Measurements from ENCODE around the gene DST. TPM values are rescaled to one million over a fixed set of nuclear protein-coding genes. Genes with fewer than 3 reads are reported as not detected.

DST gene
- total RNA-seq, 2 experiments from 2014 or later = 5.7 to 6.2 TPM

DNA sequence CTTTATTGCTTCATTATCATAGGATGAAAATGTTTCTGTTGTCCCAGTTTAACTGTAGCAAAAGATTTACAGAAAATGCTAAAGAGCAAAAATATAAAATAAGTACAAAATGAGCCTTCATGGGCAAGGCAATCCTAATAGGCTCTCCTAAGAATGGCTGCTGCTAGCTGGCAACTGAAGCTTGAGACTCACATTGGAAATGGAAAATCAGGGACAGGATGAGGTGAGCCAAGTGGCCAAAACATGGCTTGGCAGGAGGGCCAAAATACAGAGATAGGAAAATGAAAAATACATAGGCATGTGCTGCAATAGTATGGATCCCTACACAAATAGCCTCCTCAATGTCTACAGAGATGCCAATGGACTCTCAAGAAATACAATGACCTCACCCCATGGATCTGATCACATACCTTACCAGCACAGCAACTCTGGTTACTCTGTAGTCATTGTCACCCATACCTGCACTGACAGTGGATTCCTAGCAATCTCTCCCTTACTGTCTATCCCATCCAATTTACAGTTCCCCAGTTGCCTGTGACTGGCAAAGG lies 105.4 kb downstream of the DST start:
- intact Hi-C loops (cut with micrococcal nuclease) = no loop called here
- H3K4me1 Mint-ChIP-seq (ENCODE audit: low read depth) = no peaks in the 10 kb centered on the region
- no peaks in the 10 kb centered on the region for H3K9me3 Mint-ChIP-seq
- H3K27ac Mint-ChIP-seq = no peak overlapping the region
- DNase-seq = no peak
- H3K36me3 Mint-ChIP-seq = no peaks in the 10 kb centered on the region
- CTCF ChIA-PET = no interaction called here
- no peak overlapping the region for H3K4me3 Mint-ChIP-seq
- POLR2A ChIA-PET = interaction anchor here (0.6 kb wide), 1 partner anchor 66 kb away, joined by 3 read pairs; no protein-coding TSS in a partner anchor
- no peaks in the 10 kb centered on the region for H3K27me3 Mint-ChIP-seq

DNA sequence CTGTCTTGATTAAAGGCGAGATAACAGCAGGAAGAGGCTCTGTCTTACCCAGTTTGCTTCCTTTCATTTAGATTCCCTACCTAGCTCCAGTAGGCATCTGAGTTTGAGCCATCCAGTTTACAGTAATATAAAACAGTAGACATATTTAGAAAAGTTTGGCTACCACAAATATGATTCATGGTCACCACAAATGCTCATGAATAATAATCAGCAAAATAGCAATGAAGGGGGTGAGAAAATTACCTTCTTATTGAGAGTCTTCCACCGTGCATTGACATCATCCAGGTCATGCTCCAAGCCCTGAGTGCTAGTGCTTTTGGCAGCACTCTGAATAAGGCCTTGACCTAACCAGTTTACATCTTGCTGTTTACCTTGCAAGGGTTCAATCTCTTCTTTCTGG lies 106.2 kb downstream of the DST start:
- Mint-ChIP-seq H3K4me3 (no peak overlapping the region), H3K9me3 (no peaks in the 10 kb centered on the region), H3K27me3 (no peaks in the 10 kb centered on the region), H3K4me1 (ENCODE audit: low read depth) (no peaks in the 10 kb centered on the region), H3K27ac (no peak overlapping the region), H3K36me3 (no peaks in the 10 kb centered on the region)
- ChIA-PET POLR2A (no interaction called here), CTCF (no interaction called here)
- intact Hi-C loops (cut with micrococcal nuclease) = no loop called here
- no peak for DNase-seq

DNA sequence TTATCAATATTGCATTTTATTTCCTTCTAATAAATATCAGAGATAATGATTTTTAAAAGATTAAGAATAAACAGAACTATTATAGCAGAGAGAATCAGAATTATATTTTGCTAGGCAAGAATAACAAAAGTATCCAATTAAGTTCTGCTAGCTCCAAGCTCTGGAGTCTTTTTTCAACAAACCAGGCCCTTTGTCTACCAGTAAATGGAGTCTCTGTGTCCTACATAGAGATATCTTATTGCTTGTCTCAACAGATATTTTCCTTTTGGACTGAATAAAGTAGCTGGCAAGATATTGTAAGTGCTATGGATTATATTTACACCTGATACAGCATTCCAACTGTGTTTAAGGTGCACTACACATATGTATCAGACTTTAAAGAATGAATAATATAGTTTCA lies 107.1 kb downstream of the DST start:
- no peak for DNase-seq
- no peaks in the 10 kb centered on the region for H3K27me3 Mint-ChIP-seq
- no peaks in the 10 kb centered on the region for H3K36me3 Mint-ChIP-seq
- intact Hi-C loops (cut with micrococcal nuclease) = no loop called here
- no peak overlapping the region for H3K4me3 Mint-ChIP-seq
- H3K4me1 Mint-ChIP-seq (ENCODE audit: low read depth) = no peaks in the 10 kb centered on the region
- ChIA-PET CTCF (no interaction called here), POLR2A (no interaction called here)
- no peak overlapping the region for H3K27ac Mint-ChIP-seq
- H3K9me3 Mint-ChIP-seq = no peaks in the 10 kb centered on the region

GRCh38 chr6:56534680-56535419 lies 107.8 kb downstream of the DST start:
- intact Hi-C loops (cut with micrococcal nuclease) = no loop called here
- Mint-ChIP-seq H3K4me1 (ENCODE audit: low read depth) (no peaks in the 10 kb centered on the region), H3K36me3 (no peaks in the 10 kb centered on the region), H3K4me3 (no peak overlapping the region), H3K27me3 (no peaks in the 10 kb centered on the region), H3K27ac (no peak overlapping the region), H3K9me3 (no peaks in the 10 kb centered on the region)
- ChIA-PET POLR2A (no interaction called here), CTCF (no interaction called here)
- DNase-seq = no peak

DNA sequence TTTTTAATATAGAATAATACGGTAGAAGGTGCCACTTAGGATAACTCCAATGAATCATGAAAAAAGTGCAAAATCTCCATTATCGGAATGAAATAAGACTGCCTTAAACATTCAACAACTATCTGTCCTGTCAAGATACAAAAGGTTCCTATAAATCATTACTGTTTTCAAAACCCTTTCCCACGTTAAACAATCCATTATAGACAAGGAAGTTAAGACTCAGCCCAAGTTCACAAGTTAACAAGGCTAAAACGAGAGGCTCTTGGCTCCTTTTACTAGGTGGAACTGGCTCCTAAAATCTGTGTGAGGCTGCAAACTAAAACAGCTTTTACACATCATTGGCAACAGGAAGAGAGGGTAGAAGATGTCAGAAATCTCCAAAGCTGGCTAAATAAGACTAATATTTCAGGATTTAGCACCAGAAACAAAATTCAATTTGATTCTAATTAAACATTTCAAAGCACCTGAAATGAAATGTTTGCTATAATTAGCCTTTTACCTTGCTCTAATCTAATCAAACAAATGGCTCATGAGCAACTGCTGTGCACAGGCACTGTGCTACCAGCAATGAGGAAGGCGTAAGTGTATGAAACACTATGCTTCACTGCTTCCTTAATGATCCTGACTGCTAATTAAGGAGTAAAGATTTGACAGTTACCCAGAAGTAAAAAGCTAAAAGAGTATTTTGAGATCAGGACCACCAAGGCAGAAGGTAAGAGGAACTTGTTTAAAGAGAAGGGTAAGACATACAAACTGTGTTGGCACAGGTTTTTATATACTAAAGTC lies 109.7 kb downstream of the DST start:
- no peak for DNase-seq
- H3K4me1 Mint-ChIP-seq (ENCODE audit: low read depth) = no peaks in the 10 kb centered on the region
- intact Hi-C loops (cut with micrococcal nuclease) = no loop called here
- no peaks in the 10 kb centered on the region for H3K27me3 Mint-ChIP-seq
- H3K36me3 Mint-ChIP-seq = no peaks in the 10 kb centered on the region
- ChIA-PET CTCF (no interaction called here), POLR2A (no interaction called here)
- H3K27ac Mint-ChIP-seq = no peak overlapping the region
- no peaks in the 10 kb centered on the region for H3K9me3 Mint-ChIP-seq
- H3K4me3 Mint-ChIP-seq = no peak overlapping the region

- no peak for DNase-seq
- Mint-ChIP-seq H3K4me3 (no peak overlapping the region), H3K4me1 (ENCODE audit: low read depth) (no peaks in the 10 kb centered on the region), H3K36me3 (no peaks in the 10 kb centered on the region), H3K9me3 (no peaks in the 10 kb centered on the region), H3K27ac (no peak overlapping the region), H3K27me3 (no peaks in the 10 kb centered on the region)
- ChIA-PET CTCF (no interaction called here), POLR2A (no interaction called here)
- intact Hi-C loops (cut with micrococcal nuclease) = no loop called here
Measured at GRCh38 chr6:56531839-56532595, 110.7 kb downstream of the DST start.

GRCh38 chr6:56529594-56530191 lies 113.0 kb downstream of the DST start:
- ChIA-PET CTCF (no interaction called here), POLR2A (no interaction called here)
- intact Hi-C loops (cut with micrococcal nuclease) = no loop called here

DNA sequence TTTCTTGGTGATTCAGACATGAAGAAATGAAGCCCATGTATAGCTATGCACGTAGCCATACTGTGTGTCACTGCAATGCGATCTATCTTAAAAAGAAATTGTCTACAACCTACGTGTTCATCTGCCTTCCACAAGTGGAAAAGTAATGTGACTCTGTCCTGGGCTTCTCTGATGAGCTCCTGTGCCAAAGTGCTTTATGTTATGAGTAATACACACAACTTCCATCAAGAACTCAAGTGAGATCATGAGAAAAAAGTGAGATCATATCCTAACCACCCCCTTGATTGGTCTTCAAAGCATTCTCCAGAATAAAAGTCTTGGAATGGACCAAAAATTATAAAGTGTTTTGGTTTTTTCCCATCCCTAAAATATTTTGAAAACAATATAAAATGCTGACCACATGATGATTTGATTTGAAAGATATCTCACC lies 114.3 kb downstream of the DST start:
- POLR2A ChIA-PET = no interaction called here
- Mint-ChIP-seq H3K9me3 (no peaks in the 10 kb centered on the region), H3K4me1 (ENCODE audit: low read depth) (no peaks in the 10 kb centered on the region), H3K27ac (no peak overlapping the region), H3K27me3 (no peaks in the 10 kb centered on the region), H3K4me3 (no peak overlapping the region), H3K36me3 (no peaks in the 10 kb centered on the region)
- DNase-seq = no peak
- intact Hi-C loops (cut with micrococcal nuclease) = no loop called here
- CTCF ChIA-PET = interaction anchor here (1.4 kb wide), 1 partner anchor 67 kb away, joined by 3 read pairs; no protein-coding TSS in a partner anchor

More at GRCh38 chr6:56529594-56530191, 113.0 kb downstream of the DST start:
- Mint-ChIP-seq H3K4me1 (ENCODE audit: low read depth) (no peaks in the 10 kb centered on the region), H3K27me3 (no peaks in the 10 kb centered on the region), H3K27ac (no peak overlapping the region), H3K9me3 (no peaks in the 10 kb centered on the region), H3K36me3 (no peaks in the 10 kb centered on the region), H3K4me3 (no peak overlapping the region)
- DNase-seq = no peak

- no peaks in the 10 kb centered on the region for H3K27me3 Mint-ChIP-seq
- no peaks in the 10 kb centered on the region for H3K9me3 Mint-ChIP-seq
- H3K4me3 Mint-ChIP-seq = no peak overlapping the region
- no peak for DNase-seq
- intact Hi-C loops (cut with micrococcal nuclease) = no loop called here
- no peaks in the 10 kb centered on the region for H3K4me1 Mint-ChIP-seq (ENCODE audit: low read depth)
- CTCF ChIA-PET = interaction anchor here (1.4 kb wide), 1 partner anchor 68 kb away, joined by 3 read pairs; no protein-coding TSS in a partner anchor
- POLR2A ChIA-PET = no interaction called here
- no peak overlapping the region for H3K27ac Mint-ChIP-seq
- H3K36me3 Mint-ChIP-seq = no peaks in the 10 kb centered on the region
Measured at GRCh38 chr6:56527934-56528333, 114.8 kb downstream of the DST start.

DNA sequence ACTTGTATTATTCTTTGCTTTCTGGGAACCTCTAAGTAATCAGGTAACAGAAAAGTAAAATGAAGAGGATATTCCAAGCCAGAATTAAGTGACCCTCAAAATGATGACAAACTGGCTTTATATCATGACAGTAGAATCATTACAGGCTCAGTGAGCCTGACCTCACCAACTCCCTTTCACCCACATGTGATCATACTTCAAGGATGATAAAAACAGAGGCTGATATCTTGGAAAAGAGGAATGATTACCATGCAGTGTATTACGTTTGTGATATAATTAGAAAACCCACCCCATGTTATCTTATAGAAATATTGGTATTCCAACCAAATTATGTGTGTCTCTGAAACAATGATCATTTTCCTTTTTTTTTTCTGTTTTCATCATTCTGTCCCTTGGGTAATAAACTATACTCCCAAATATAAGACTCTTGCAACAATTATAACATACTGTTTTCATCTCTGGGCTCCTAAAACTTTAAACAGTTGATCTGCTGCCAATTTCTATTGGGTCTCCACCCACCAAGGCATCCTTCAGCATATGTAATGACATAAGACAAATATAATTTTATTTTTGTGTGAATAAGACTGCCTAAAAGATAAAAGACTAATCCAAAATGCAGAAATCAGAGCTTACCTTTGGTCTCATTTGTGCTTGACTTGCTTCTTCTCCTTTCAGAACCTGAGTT lies 115.7 kb downstream of the DST start:
- intact Hi-C loops (cut with micrococcal nuclease) = no loop called here
- DNase-seq = no peak
- no peaks in the 10 kb centered on the region for H3K27me3 Mint-ChIP-seq
- no peak overlapping the region for H3K4me3 Mint-ChIP-seq
- H3K27ac Mint-ChIP-seq = no peak overlapping the region
- H3K36me3 Mint-ChIP-seq = no peaks in the 10 kb centered on the region
- no peaks in the 10 kb centered on the region for H3K4me1 Mint-ChIP-seq (ENCODE audit: low read depth)
- CTCF ChIA-PET = interaction anchor here (1.4 kb wide), 1 partner anchor 68 kb away, joined by 3 read pairs; no protein-coding TSS in a partner anchor
- H3K9me3 Mint-ChIP-seq = no peaks in the 10 kb centered on the region
- POLR2A ChIA-PET = no interaction called here

DNA sequence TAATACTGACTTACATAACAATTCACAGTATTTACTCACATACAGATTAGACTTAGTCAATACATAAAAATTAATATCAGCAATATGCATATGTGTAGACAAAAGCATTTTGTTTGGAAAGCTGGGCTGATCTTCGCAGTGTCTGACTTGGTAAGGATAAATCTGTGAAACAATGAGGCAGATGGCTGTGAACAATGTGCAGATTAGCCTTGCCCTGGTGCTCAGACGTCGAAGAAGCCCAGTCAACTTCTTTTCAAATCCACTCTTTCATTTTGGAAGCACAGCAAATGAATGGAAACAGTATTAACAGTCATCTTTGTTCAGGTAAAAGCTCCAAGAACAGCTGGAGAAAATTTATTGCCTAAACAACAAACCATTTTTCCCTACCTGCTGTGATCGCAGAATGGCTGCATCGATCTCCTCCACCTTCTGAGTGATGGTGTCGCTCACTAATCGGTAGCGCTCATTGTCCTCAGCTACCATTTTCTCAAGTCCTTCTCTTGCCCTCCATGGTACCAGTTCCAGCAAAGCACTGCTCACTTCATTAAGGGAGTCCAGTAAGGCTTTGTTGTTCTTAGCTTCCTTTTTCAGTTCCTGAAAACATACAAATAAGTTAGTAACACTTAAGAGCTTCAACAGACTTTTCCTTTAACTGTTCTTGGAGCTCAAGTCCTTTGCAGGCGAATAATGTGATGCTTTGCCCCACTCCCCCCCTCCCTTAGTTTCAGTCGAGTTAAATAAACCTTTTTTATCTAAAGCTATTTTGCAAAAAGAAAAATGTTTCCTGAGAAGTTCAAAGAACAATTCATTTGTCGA lies 116.5 kb downstream of the DST start:
- DNase-seq = no peak
- CTCF ChIA-PET = no interaction called here
- Mint-ChIP-seq H3K27ac (no peak overlapping the region), H3K9me3 (no peaks in the 10 kb centered on the region), H3K27me3 (no peaks in the 10 kb centered on the region), H3K36me3 (no peaks in the 10 kb centered on the region), H3K4me3 (no peak overlapping the region), H3K4me1 (ENCODE audit: low read depth) (no peaks in the 10 kb centered on the region)
- intact Hi-C loops (cut with micrococcal nuclease) = no loop called here
- POLR2A ChIA-PET = no interaction called here

Measured in activated CD4-positive, alpha-beta memory T cell treated with anti-CD3 and anti-CD28 coated beads for 36 hours (primary cell).